SKM-1 treated with dmso at 0.1 percent for 144 hours (cell line): ENCODE data around the gene SLC6A14.

Experiments
- DNase-seq: peaks from one replicate; lab custom pipeline; 2025; ENCODE audit not compliant: unreplicated experiment; lab: John Stamatoyannopoulos, UW

SLC6A14 gene

GRCh38 chrX:116436358-116436816, at the start of gene SLC6A14:
TSS of gene SLC6A14 (plus strand) at chrX:116436606. CDS start at chrX:116436710, 104 bp downstream.
- no peak for DNase-seq

- DNase-seq: no peak
Observed at GRCh38 chrX:116395752-116396151, 40.7 kb upstream of the SLC6A14 start.

- DNase-seq: no peak
Observed at GRCh38 chrX:116399681-116400080, 36.7 kb upstream of the SLC6A14 start.

GRCh38 chrX:116409219-116409618, 27.2 kb upstream of the SLC6A14 start:
- no peak for DNase-seq

GRCh38 chrX:116413273-116413672, 23.1 kb upstream of the SLC6A14 start:
- DNase-seq: no peak

GRCh38 chrX:116417214-116417613, 19.2 kb upstream of the SLC6A14 start:
- no peak for DNase-seq

GRCh38 chrX:116417968-116418367, 18.4 kb upstream of the SLC6A14 start:
- no peak for DNase-seq

GRCh38 chrX:116427978-116428377, 8.4 kb upstream of the SLC6A14 start:
- no peak for DNase-seq

- no peak for DNase-seq
Observed at GRCh38 chrX:116435597-116435996, 809 bp upstream of the SLC6A14 start.

GRCh38 chrX:116449156-116449555, 12.8 kb downstream of the SLC6A14 start:
- DNase-seq: no peak

- no peak for DNase-seq
Observed at GRCh38 chrX:116462822-116463221, 26.4 kb downstream of the SLC6A14 start, which contains the start of gene CT83. TSS of gene CT83 (minus strand) at chrX:116462976. CDS start at chrX:116462856, 120 bp downstream.

- no peak for DNase-seq
Observed at GRCh38 chrX:116480059-116480458, 43.7 kb downstream of the SLC6A14 start.

GRCh38 chrX:116490104-116490503, 53.7 kb downstream of the SLC6A14 start:
- no peak for DNase-seq

- no peak for DNase-seq
Observed at GRCh38 chrX:116493271-116493670, 56.9 kb downstream of the SLC6A14 start.

GRCh38 chrX:116499780-116500179, 63.4 kb downstream of the SLC6A14 start:
- no peak for DNase-seq
